ENCODE results near the gene EVI5L. TPM values are rescaled to one million over a fixed set of nuclear protein-coding genes. Genes with fewer than 3 reads are reported as not detected.

The EVI5L gene
- total and polyA plus RNA-seq, 4 donors, result 1.4 to 5.0 (median 4.4) TPM

- no peak overlapping the region for H3K27ac ChIP-seq (ENCODE audit: low read depth in 1 of 2, low read length in 2 of 2)
- H3K4me3 ChIP-seq (ENCODE audit: low read depth in 1 of 3, low read length in 3 of 3), result no peak overlapping the region
- TF ChIP-seq NR2F2 (IDR thresholded peaks at IDR 0.05), result no peak
- TF ChIP-seq JUND (IDR thresholded peaks at IDR 0.05), result no peak
- no peak for TF ChIP-seq FOXA1 (IDR thresholded peaks at IDR 0.05)
- TF ChIP-seq TAF1 (conservative IDR thresholded peaks at IDR 0.05), result no peak
- no peak for TF ChIP-seq FOXA2 (IDR thresholded peaks at IDR 0.05)
- TF ChIP-seq MAX (IDR thresholded peaks at IDR 0.05), result no peak
- no peak for TF ChIP-seq HNF4A (conservative IDR thresholded peaks at IDR 0.05)
- TF ChIP-seq GABPA (IDR thresholded peaks at IDR 0.05 in 1 of 2, conservative IDR thresholded peaks at IDR 0.05 in 1 of 2), result no peak
- no peak for TF ChIP-seq EGR1 (IDR thresholded peaks at IDR 0.05; ENCODE audit: low read depth in 2 of 2)
- no peak for TF ChIP-seq RXRA (IDR thresholded peaks at IDR 0.05)
- TF ChIP-seq ZBTB33 (IDR thresholded peaks at IDR 0.05), result no peak
- TF ChIP-seq RAD21 (IDR thresholded peaks at IDR 0.05), result no peak
- TF ChIP-seq ATF3 (IDR thresholded peaks at IDR 0.05), result no peak
- no peak for TF ChIP-seq CTCF (IDR thresholded peaks at IDR 0.05; ENCODE audit: low read depth, low read length, missing input control)
- no peak for TF ChIP-seq YY1 (IDR thresholded peaks at IDR 0.05)
- TF ChIP-seq SP1 (IDR thresholded peaks at IDR 0.05), result no peak
- no peak for TF ChIP-seq HNF4G (IDR thresholded peaks at IDR 0.05)
- H3K4me1 ChIP-seq (ENCODE audit: control insufficient read depth in 4 of 4, insufficient read depth in 4 of 4, low read length in 3 of 4), result no peaks in the 10 kb centered on the region
- 96% methylated on average over 23 of the region's 23 CpGs for WGBS
- no peak for DNase-seq (ENCODE audit: low spot score)
- H3K27me3 ChIP-seq (ENCODE audit: control insufficient read depth in 4 of 4, insufficient read depth in 4 of 4, low read length in 3 of 4), result no peaks in the 10 kb centered on the region
- no peak overlapping the region for H3K9ac ChIP-seq (ENCODE audit: low read depth in 1 of 2, low read length in 2 of 2)
- no peaks in the 10 kb centered on the region for H3K36me3 ChIP-seq (ENCODE audit: control insufficient read depth in 4 of 4, insufficient read depth in 3 of 4, low read depth in 1 of 4, low read length in 3 of 4)
- no peaks in the 10 kb centered on the region for H3K9me3 ChIP-seq (ENCODE audit: control insufficient read depth in 4 of 4, low read length in 3 of 4)
These were observed 17.6 kb downstream of the EVI5L start for GRCh38 chr19:7847664-7848063.

- Histone ChIP-seq H3K36me3 (ENCODE audit: control insufficient read depth in 4 of 4, insufficient read depth in 3 of 4, low read depth in 1 of 4, low read length in 3 of 4) (no peaks in the 10 kb centered on the region), H3K9ac (ENCODE audit: low read depth in 1 of 2, low read length in 2 of 2) (no peak overlapping the region), H3K4me3 (ENCODE audit: low read depth in 1 of 3, low read length in 3 of 3) (no peak overlapping the region), H3K27ac (ENCODE audit: low read depth in 1 of 2, low read length in 2 of 2) (no peak overlapping the region), H3K27me3 (ENCODE audit: control insufficient read depth in 4 of 4, insufficient read depth in 4 of 4, low read length in 3 of 4) (no peaks in the 10 kb centered on the region), H3K9me3 (ENCODE audit: control insufficient read depth in 4 of 4, low read length in 3 of 4) (no peaks in the 10 kb centered on the region), H3K4me1 (ENCODE audit: control insufficient read depth in 4 of 4, insufficient read depth in 4 of 4, low read length in 3 of 4) (peaks cover 5 to 12% (median 5%) of the 10 kb centered on the region in 4 donors)
- 93% methylated on average over 34 of the region's 34 CpGs for WGBS
- DNase-seq (ENCODE audit: low spot score), result no peak
- no peak for TF ChIP-seq NR2F2 (IDR thresholded peaks at IDR 0.05)
- no peak for TF ChIP-seq HNF4G (IDR thresholded peaks at IDR 0.05)
- no peak for TF ChIP-seq GABPA (IDR thresholded peaks at IDR 0.05 in 1 of 2, conservative IDR thresholded peaks at IDR 0.05 in 1 of 2)
- TF ChIP-seq ZBTB33 (IDR thresholded peaks at IDR 0.05), result no peak
- TF ChIP-seq REST (IDR thresholded peaks at IDR 0.05), result no peak
- TF ChIP-seq FOXA1 (IDR thresholded peaks at IDR 0.05), result no peak
- no peak for TF ChIP-seq RAD21 (IDR thresholded peaks at IDR 0.05)
- TF ChIP-seq JUND (IDR thresholded peaks at IDR 0.05), result no peak
- no peak for TF ChIP-seq FOXA2 (IDR thresholded peaks at IDR 0.05)
- no peak for TF ChIP-seq EGR1 (IDR thresholded peaks at IDR 0.05; ENCODE audit: low read depth in 2 of 2)
- no peak for TF ChIP-seq ATF3 (IDR thresholded peaks at IDR 0.05)
- no peak for TF ChIP-seq CTCF (IDR thresholded peaks at IDR 0.05; ENCODE audit: low read depth, low read length, missing input control)
- TF ChIP-seq RXRA (IDR thresholded peaks at IDR 0.05), result no peak
These were observed 18.9 kb downstream of the EVI5L start for GRCh38 chr19:7848779-7849457.
